ENCODE data around the gene PTGR3. TPM values are rescaled to one million over a fixed set of nuclear protein-coding genes. Genes with fewer than 3 reads are reported as not detected.

Gene PTGR3
- total RNA-seq, 5 donors from 2014 or later (not counting 1 experiment from before 2014, with no cell fraction given) = 32.8 to 44.1 (median 36.5) TPM

- H3K4me1 Mint-ChIP-seq = peaks cover 65 to 68% (median 67%) of the 10 kb centered on the region in 3 donors
- H3K4me3 ChIP-seq (ENCODE audit: control insufficient read depth in 1 of 2, extremely low read depth in 1 of 2, low read length in 1 of 2) = peak within 1 kb of the TSS; percentile 78 to 88
- POLR2A ChIA-PET = interaction anchor here (0.7 to 1.2 kb wide), 3 partner anchors 36 to 843 kb away, joined by 3 to 9 read pairs (median 3); no protein-coding TSS in a partner anchor
- peak within 1 kb of the TSS; percentile 97 to 100 (median 99) for H3K4me3 Mint-ChIP-seq
- peak; percentile 37 to 65 (median 40) for ATAC-seq (replicated peaks in 1 of 4)
- 7% methylated on average over 3 of the region's 15 CpGs for WGBS (ENCODE audit: insufficient coverage)
- H3K36me3 ChIP-seq (ENCODE audit: control insufficient read depth in 2 of 2, extremely low read depth in 1 of 2, insufficient read depth in 1 of 2, low read length in 1 of 2) = no peaks in the 10 kb centered on the region
- H3K9me3 Mint-ChIP-seq = no peaks in the 10 kb centered on the region
- CTCF ChIA-PET = interaction anchor here (0.6 to 0.9 kb wide), 5 partner anchors 14 to 1127 kb away, joined by 3 to 8 read pairs (median 4); no protein-coding TSS in a partner anchor
- H3K27me3 Mint-ChIP-seq = no peaks in the 10 kb centered on the region
- peaks cover 20 to 49% of the 10 kb centered on the region in 2 experiments for H3K4me1 ChIP-seq (ENCODE audit: control insufficient read depth in 1 of 2, extremely low read depth in 1 of 2, insufficient read depth in 2 of 2, low read length in 2 of 2)
- peaks cover 0 to under 1% of the 10 kb centered on the region in 2 experiments for H3K27me3 ChIP-seq (replicated peaks in 1 of 2; ENCODE audit: control insufficient read depth in 2 of 2, extremely low read depth in 1 of 2, insufficient read depth in 2 of 2, low read length in 1 of 2)
- peak in 33 of 35 experiments; percentile 35 to 87 (median 67) for DNase-seq
- H3K9me3 ChIP-seq = no peaks in the 10 kb centered on the region
- peak within 1 kb of the TSS; percentile 95 to 96 for H3K27ac Mint-ChIP-seq
- H3K36me3 Mint-ChIP-seq = peaks cover 5% of the 10 kb centered on the region
- H3K27ac ChIP-seq (ENCODE audit: low read length) = peak within 1 kb of the TSS; percentile 85
These were observed 1.5 kb upstream of the PTGR3 start, which contains the start of gene TSHZ1 for GRCh38 chr18:75210274-75211001. Gene TSHZ1, plus strand, starts transcription at chr18:75210797. Its CDS starts 1,080 bp downstream, at chr18:75211877.

GRCh38 chr18:75209951-75210258 lies 966 bp upstream of the PTGR3 start:
- Histone ChIP-seq H3K4me3 (ENCODE audit: control insufficient read depth in 1 of 2, extremely low read depth in 1 of 2, low read length in 1 of 2) (peak overlapping the region; percentile 78 to 88), H3K4me1 (ENCODE audit: control insufficient read depth in 1 of 2, extremely low read depth in 1 of 2, insufficient read depth in 2 of 2, low read length in 2 of 2) (peaks cover 21 to 49% of the 10 kb centered on the region in 2 experiments), H3K36me3 (ENCODE audit: control insufficient read depth in 2 of 2, extremely low read depth in 1 of 2, insufficient read depth in 1 of 2, low read length in 1 of 2) (no peaks in the 10 kb centered on the region), H3K27ac (ENCODE audit: low read length) (peak overlapping the region; percentile 85), H3K9me3 (no peaks in the 10 kb centered on the region), H3K27me3 (replicated peaks in 1 of 2; ENCODE audit: control insufficient read depth in 2 of 2, extremely low read depth in 1 of 2, insufficient read depth in 2 of 2, low read length in 1 of 2) (peaks cover 0 to 2% of the 10 kb centered on the region in 2 experiments)
- CTCF ChIA-PET = no interaction called here
- peak overlapping the region; percentile 97 to 100 (median 99) for H3K4me3 Mint-ChIP-seq
- H3K36me3 Mint-ChIP-seq = peaks cover 3% of the 10 kb centered on the region
- POLR2A ChIA-PET = interaction anchor here (1.0 to 1.2 kb wide), 2 partner anchors 36 kb away, joined by 3 read pairs; no protein-coding TSS in a partner anchor
- H3K4me1 Mint-ChIP-seq = peaks cover 66 to 68% (median 67%) of the 10 kb centered on the region in 3 donors
- no peaks in the 10 kb centered on the region for H3K9me3 Mint-ChIP-seq
- H3K27me3 Mint-ChIP-seq = no peaks in the 10 kb centered on the region
- peak overlapping the region; percentile 95 to 96 for H3K27ac Mint-ChIP-seq
- DNase-seq = no peak
- 0% methylated on average over 4 of the region's 8 CpGs for WGBS (ENCODE audit: insufficient coverage)
- ATAC-seq (replicated peaks in 1 of 4) = no peak

GRCh38 chr18:75208836-75209128 lies 157 bp downstream of the PTGR3 start:
- Histone ChIP-seq H3K27me3 (replicated peaks in 1 of 2; ENCODE audit: control insufficient read depth in 2 of 2, extremely low read depth in 1 of 2, insufficient read depth in 2 of 2, low read length in 1 of 2) (peaks cover 0 to 2% of the 10 kb centered on the region in 2 experiments), H3K9me3 (no peaks in the 10 kb centered on the region), H3K27ac (ENCODE audit: low read length) (peak overlapping the region; percentile 51), H3K36me3 (ENCODE audit: control insufficient read depth in 2 of 2, extremely low read depth in 1 of 2, insufficient read depth in 1 of 2, low read length in 1 of 2) (no peaks in the 10 kb centered on the region), H3K4me1 (ENCODE audit: control insufficient read depth in 1 of 2, extremely low read depth in 1 of 2, insufficient read depth in 2 of 2, low read length in 2 of 2) (peaks cover 21 to 56% of the 10 kb centered on the region in 2 experiments), H3K4me3 (ENCODE audit: control insufficient read depth in 1 of 2, extremely low read depth in 1 of 2, low read length in 1 of 2) (peak overlapping the region; percentile 84 to 88)
- WGBS (ENCODE audit: insufficient coverage) = 0% methylated on average over 33 of the region's 34 CpGs
- POLR2A ChIA-PET = interaction anchor here in 1 of 2 donors (0.6 kb wide), 2 partner anchors 174 to 224 kb away, joined by 3 to 5 read pairs; no protein-coding TSS in a partner anchor
- peak in 2 of 4 experiments; percentile 2 to 3 for ATAC-seq (replicated peaks in 1 of 4)
- H3K27me3 Mint-ChIP-seq = no peaks in the 10 kb centered on the region
- H3K4me3 Mint-ChIP-seq = peak overlapping the region; percentile 88 to 100 (median 91)
- H3K36me3 Mint-ChIP-seq = peaks cover 3% of the 10 kb centered on the region
- no peaks in the 10 kb centered on the region for H3K9me3 Mint-ChIP-seq
- DNase-seq = peak in 1 of 35 experiments; percentile 16
- H3K4me1 Mint-ChIP-seq = peaks cover 55 to 58% (median 57%) of the 10 kb centered on the region in 3 donors
- H3K27ac Mint-ChIP-seq = no peak overlapping the region
- CTCF ChIA-PET = interaction anchor here in 1 of 2 donors (0.6 kb wide), 2 partner anchors 46 to 47 kb away, joined by 3 read pairs; no protein-coding TSS in a partner anchor

- peaks cover 18 to 58% of the 10 kb centered on the region in 2 experiments for H3K4me1 ChIP-seq (ENCODE audit: control insufficient read depth in 1 of 2, extremely low read depth in 1 of 2, insufficient read depth in 2 of 2, low read length in 2 of 2)
- no peaks in the 10 kb centered on the region for H3K36me3 ChIP-seq (ENCODE audit: control insufficient read depth in 2 of 2, extremely low read depth in 1 of 2, insufficient read depth in 1 of 2, low read length in 1 of 2)
- peak overlapping the region; percentile 88 to 100 (median 91) for H3K4me3 Mint-ChIP-seq
- H3K36me3 Mint-ChIP-seq = peaks cover 3% of the 10 kb centered on the region
- ATAC-seq (replicated peaks in 1 of 4) = peak; percentile 3 to 10 (median 6)
- peaks cover 0 to 2% of the 10 kb centered on the region in 2 experiments for H3K27me3 ChIP-seq (replicated peaks in 1 of 2; ENCODE audit: control insufficient read depth in 2 of 2, extremely low read depth in 1 of 2, insufficient read depth in 2 of 2, low read length in 1 of 2)
- no peaks in the 10 kb centered on the region for H3K9me3 Mint-ChIP-seq
- peak overlapping the region; percentile 87 to 93 for H3K27ac Mint-ChIP-seq
- H3K9me3 ChIP-seq = no peaks in the 10 kb centered on the region
- H3K4me1 Mint-ChIP-seq = peaks cover 53 to 55% (median 54%) of the 10 kb centered on the region in 3 donors
- H3K27me3 Mint-ChIP-seq = no peaks in the 10 kb centered on the region
- ChIA-PET CTCF (no interaction called here), POLR2A (no interaction called here)
- WGBS (ENCODE audit: insufficient coverage) = under 1% methylated on average over 49 of the region's 65 CpGs
- peak overlapping the region; percentile 51 for H3K27ac ChIP-seq (ENCODE audit: low read length)
- peak in 20 of 35 experiments; percentile 16 to 60 (median 30) for DNase-seq
- H3K4me3 ChIP-seq (ENCODE audit: control insufficient read depth in 1 of 2, extremely low read depth in 1 of 2, low read length in 1 of 2) = peak overlapping the region; percentile 84 to 88
These were observed 644 bp downstream of the PTGR3 start for GRCh38 chr18:75208155-75208835.

GRCh38 chr18:75207310-75208154 lies 1.4 kb downstream of the PTGR3 start:
- Histone ChIP-seq H3K4me3 (ENCODE audit: control insufficient read depth in 1 of 2, extremely low read depth in 1 of 2, low read length in 1 of 2) (peak overlapping the region; percentile 84 to 88), H3K4me1 (ENCODE audit: control insufficient read depth in 1 of 2, extremely low read depth in 1 of 2, insufficient read depth in 2 of 2, low read length in 2 of 2) (peaks cover 16 to 55% of the 10 kb centered on the region in 2 experiments)
- peak in 1 of 35 experiments; percentile 17 for DNase-seq

More at GRCh38 chr18:75207310-75208154, 1.4 kb downstream of the PTGR3 start:
- CTCF ChIA-PET = no interaction called here
- Mint-ChIP-seq H3K27ac (peak overlapping the region; percentile 87 to 93), H3K36me3 (peaks cover 3% of the 10 kb centered on the region), H3K9me3 (no peaks in the 10 kb centered on the region), H3K4me3 (peak overlapping the region; percentile 88 to 100 (median 91)), H3K27me3 (no peaks in the 10 kb centered on the region), H3K4me1 (peaks cover 46 to 53% (median 46%) of the 10 kb centered on the region in 3 donors)
- peaks cover 0 to 2% of the 10 kb centered on the region in 2 experiments for H3K27me3 ChIP-seq (replicated peaks in 1 of 2; ENCODE audit: control insufficient read depth in 2 of 2, extremely low read depth in 1 of 2, insufficient read depth in 2 of 2, low read length in 1 of 2)
- POLR2A ChIA-PET = interaction anchor here in 1 of 2 donors (0.5 to 0.6 kb wide), 2 partner anchors 834 to 1183 kb away, joined by 3 to 9 read pairs; no protein-coding TSS in a partner anchor
- ATAC-seq (replicated peaks in 1 of 4) = peak in 2 of 4 experiments; percentile 0
- WGBS (ENCODE audit: insufficient coverage) = 12% methylated on average over 23 of the region's 26 CpGs
- H3K27ac ChIP-seq (ENCODE audit: low read length) = peak overlapping the region; percentile 51
- H3K9me3 ChIP-seq = no peaks in the 10 kb centered on the region
- H3K36me3 ChIP-seq (ENCODE audit: control insufficient read depth in 2 of 2, extremely low read depth in 1 of 2, insufficient read depth in 1 of 2, low read length in 1 of 2) = no peaks in the 10 kb centered on the region
